D721Med (cell line): Measurements from ENCODE around the gene ADCY1.

Source experiments
- DNase-seq: peaks from one replicate; pipeline ENCODE4 v3.0.0; 2011; ENCODE audit warnings: low spot score; ENCODE audit not compliant: insufficient read length
- FAIRE-seq: peaks from 2 replicates; lab custom pipeline; 2011; peaks lifted over from hg19 to GRCh38; lab: Jason Lieb, UNC
- CTCF ChIP-seq: IDR thresholded peaks from 2 replicates; pipeline ENCODE4 v1.5.1; 2012; ENCODE audit warnings: mild to moderate bottlenecking, control low read depth; ENCODE audit not compliant: insufficient read depth; ENCODE audit errors: missing control alignments

The ADCY1 gene

GRCh38 chr7:45601094-45601493 is 26.9 kb downstream of the ADCY1 start:
- no peak for DNase-seq
- no peak for FAIRE-seq

GRCh38 chr7:45601816-45602540 is 27.8 kb downstream of the ADCY1 start:
- no peak for FAIRE-seq
- DNase-seq, result no peak
- TF ChIP-seq CTCF, result no peak

More at GRCh38 chr7:45601094-45601493, 26.9 kb downstream of the ADCY1 start:
- no peak for TF ChIP-seq CTCF

- DNase-seq (no peak), FAIRE-seq (no peak)
- no peak for TF ChIP-seq CTCF
These were observed 31.9 kb downstream of the ADCY1 start for GRCh38 chr7:45606050-45606449.

- no peak for FAIRE-seq
- no peak for DNase-seq
- no peak for TF ChIP-seq CTCF
These were observed 32.8 kb downstream of the ADCY1 start for GRCh38 chr7:45606931-45607330.

- FAIRE-seq, result no peak
- TF ChIP-seq CTCF, result no peak
- no peak for DNase-seq
These were observed 35.0 kb downstream of the ADCY1 start for GRCh38 chr7:45609180-45609579.

- FAIRE-seq, result no peak
- no peak for DNase-seq
- no peak for TF ChIP-seq CTCF
These were observed 35.9 kb downstream of the ADCY1 start for GRCh38 chr7:45610019-45610418.

GRCh38 chr7:45610660-45611299 is 36.6 kb downstream of the ADCY1 start:
- no peak for TF ChIP-seq CTCF
- no peak for FAIRE-seq
- DNase-seq, result no peak
